Mucosa of descending colon (tissue), 3 donors: ENCODE results near the gene CCDC12. TPM values are rescaled to one million over a fixed set of nuclear protein-coding genes. Genes with fewer than 3 reads are reported as not detected.

ENCODE experiments used
- ATAC-seq: fragments of 200-7000 bp; cut with Tn5 transposase; one replicate; pipeline ENCODE4 v1.9.1; 2020; ENCODE audit warnings: mild to moderate bottlenecking, moderate library complexity
- DNase-seq, 3 donors: peaks; one replicate each; pipeline ENCODE4 v3.0.0-alpha.2; 2020
- H3K36me3 ChIP-seq: fragments of 200-600 bp; one replicate; pipeline ENCODE4 v1.8.0; 2021; ENCODE audit warnings: low read depth, mild to moderate bottlenecking
- H3K4me1 ChIP-seq: fragments of 200-600 bp; one replicate; pipeline ENCODE4 v1.8.0; 2021; ENCODE audit warnings: low read depth, mild to moderate bottlenecking
- H3K4me3 ChIP-seq: fragments of 200-600 bp; one replicate; pipeline ENCODE4 v1.8.0; 2021; ENCODE audit warnings: mild to moderate bottlenecking
- H3K9me3 ChIP-seq: fragments of 200-600 bp; one replicate; pipeline ENCODE4 v1.8.0; 2021; ENCODE audit warnings: mild to moderate bottlenecking
- intact Hi-C, 2 donors: fragments of 100-400 bp; cut with DNase I in 1 of 2; cut with micrococcal nuclease in 1 of 2; formaldehyde crosslinking; loops; one replicate each; pipeline versions ENCODE4 v1.11.0 to v1.11.1; 2022; cut with DNase I, micrococcal nuclease
- total RNA-seq, 3 donors: library from RNA; stranded (reverse); fragmentation: NEBNext Ultra II Directional in 2 of 3; extraction: Animal tissue kit (Norgen Biotek cat#: 25700) in 2 of 3; gene quantifications; one replicate each; pipeline versions ENCODE4 v1.2.1 to v1.2.4, GENCODE V29; 2021 to 2023
- TF ChIP-seq, protein P1 (sequence below): fragments of 200-600 bp; IDR thresholded peaks from one replicate; pipeline ENCODE4 v1.8.0; 2022; ENCODE audit warnings: antibody characterized with exemption, mild to moderate bottlenecking
- donor health status: DM: no; HTN: no; CAD: no; lungs with moderate emphysema.
- donor health status: DM: no; HTN: no; CAD: no.
- donor health status: DM: no; HTN: yes; CAD: no.

CCDC12 gene
- total RNA-seq, 3 donors from 2014 or later: 40.7 to 59.2 (median 45.0) TPM

DNA sequence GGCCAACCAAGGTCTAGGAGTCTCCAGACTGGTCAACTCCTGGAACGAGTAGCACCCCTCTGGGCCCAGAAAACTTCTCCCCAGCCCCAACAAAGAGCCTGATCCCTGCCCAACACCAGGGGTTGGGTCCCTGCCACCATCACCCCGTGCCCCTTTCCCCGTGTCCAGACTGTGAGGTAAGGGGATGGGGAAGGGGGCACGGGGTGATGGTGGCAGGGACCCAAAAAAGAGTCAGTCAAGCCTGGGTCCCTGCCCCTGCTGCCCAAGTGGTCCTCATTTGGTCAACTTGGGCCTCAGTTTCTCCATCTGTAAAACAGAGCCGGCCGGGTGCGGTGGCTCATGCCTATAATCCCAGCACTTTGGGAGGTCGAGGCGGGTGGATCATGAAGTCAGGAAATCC is 1.8 kb upstream of the CCDC12 start:
- Histone ChIP-seq H3K36me3 (no peaks in the 10 kb centered on the region), H3K4me1 (peaks cover 55% of the 10 kb centered on the region), H3K9me3 (no peaks in the 10 kb centered on the region), H3K4me3 (no peak overlapping the region)
- peak in 2 of 3 donors; percentile 39 to 54 for DNase-seq
- intact Hi-C loops: no loop called here
- TF ChIP-seq, protein P1, sequence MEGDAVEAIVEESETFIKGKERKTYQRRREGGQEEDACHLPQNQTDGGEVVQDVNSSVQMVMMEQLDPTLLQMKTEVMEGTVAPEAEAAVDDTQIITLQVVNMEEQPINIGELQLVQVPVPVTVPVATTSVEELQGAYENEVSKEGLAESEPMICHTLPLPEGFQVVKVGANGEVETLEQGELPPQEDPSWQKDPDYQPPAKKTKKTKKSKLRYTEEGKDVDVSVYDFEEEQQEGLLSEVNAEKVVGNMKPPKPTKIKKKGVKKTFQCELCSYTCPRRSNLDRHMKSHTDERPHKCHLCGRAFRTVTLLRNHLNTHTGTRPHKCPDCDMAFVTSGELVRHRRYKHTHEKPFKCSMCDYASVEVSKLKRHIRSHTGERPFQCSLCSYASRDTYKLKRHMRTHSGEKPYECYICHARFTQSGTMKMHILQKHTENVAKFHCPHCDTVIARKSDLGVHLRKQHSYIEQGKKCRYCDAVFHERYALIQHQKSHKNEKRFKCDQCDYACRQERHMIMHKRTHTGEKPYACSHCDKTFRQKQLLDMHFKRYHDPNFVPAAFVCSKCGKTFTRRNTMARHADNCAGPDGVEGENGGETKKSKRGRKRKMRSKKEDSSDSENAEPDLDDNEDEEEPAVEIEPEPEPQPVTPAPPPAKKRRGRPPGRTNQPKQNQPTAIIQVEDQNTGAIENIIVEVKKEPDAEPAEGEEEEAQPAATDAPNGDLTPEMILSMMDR: no peak
- ATAC-seq: no peak

DNA sequence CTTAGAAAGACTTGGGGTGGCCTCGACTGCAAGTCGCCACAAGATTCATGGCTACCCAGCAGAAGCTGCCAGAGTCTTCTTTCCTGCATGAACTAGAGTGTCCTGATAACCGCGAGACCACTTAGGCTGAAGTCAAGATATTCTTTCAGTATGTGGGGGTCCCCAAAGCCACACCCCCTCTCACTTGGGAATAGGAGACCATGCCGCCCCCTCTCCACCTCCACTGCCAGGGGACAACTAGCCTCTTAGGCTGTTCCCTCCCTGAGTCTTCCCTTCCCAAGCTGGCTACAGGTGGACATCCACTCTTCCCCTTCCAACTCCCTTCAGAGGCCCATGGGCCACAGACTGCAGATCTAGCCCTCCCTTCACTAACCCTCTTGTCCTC is 1.3 kb upstream of the CCDC12 start:
- H3K36me3 ChIP-seq: no peaks in the 10 kb centered on the region
- intact Hi-C loops: no loop called here
- TF ChIP-seq, protein P1: no peak
- DNase-seq (peak in 1 of 3 donors; percentile 32), ATAC-seq (no peak)
- H3K9me3 ChIP-seq: no peaks in the 10 kb centered on the region
- H3K4me3 ChIP-seq: no peak overlapping the region
- H3K4me1 ChIP-seq: peaks cover 54% of the 10 kb centered on the region

DNA sequence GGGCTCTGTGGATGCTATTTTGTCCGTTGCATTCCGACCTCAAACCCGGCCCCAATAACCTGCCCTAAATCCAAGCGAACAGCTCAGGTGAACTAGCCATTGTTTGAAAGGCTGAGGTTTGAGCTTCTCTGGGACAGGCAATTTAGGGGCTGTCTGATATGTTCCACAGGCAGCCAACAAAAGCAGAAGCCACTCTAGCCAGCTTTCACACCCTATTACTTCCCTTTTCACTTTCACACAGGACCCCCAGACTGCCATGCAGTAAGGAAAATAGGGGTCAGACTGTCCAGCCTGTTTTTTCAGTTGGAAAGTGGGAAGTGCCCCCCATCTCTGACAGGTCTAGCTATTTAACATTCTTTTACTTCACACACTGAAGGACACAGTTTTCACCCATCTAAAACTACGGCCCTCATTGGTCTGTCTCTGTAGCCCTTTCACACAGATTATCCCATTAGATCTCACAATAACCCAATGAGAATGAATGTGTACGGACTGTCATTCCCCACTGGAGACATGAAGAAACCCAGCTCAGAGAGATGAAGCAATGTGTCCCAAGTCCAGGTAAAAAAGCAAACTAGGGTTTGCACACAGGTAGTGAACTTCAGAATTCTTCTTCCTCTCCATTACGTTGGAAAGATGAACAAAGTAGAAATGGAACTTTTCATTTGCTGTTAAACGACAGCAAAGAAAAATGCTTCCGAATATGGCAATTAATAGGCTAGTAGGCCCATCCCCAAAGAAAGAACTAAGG is 1.9 kb downstream of the CCDC12 start:
- no peak overlapping the region for H3K4me3 ChIP-seq
- TF ChIP-seq, protein P1: no peak
- ATAC-seq: no peak
- intact Hi-C loops: no loop called here
- peaks cover 50% of the 10 kb centered on the region for H3K4me1 ChIP-seq
- DNase-seq: no peak
- no peaks in the 10 kb centered on the region for H3K36me3 ChIP-seq
- H3K9me3 ChIP-seq: no peaks in the 10 kb centered on the region

DNA sequence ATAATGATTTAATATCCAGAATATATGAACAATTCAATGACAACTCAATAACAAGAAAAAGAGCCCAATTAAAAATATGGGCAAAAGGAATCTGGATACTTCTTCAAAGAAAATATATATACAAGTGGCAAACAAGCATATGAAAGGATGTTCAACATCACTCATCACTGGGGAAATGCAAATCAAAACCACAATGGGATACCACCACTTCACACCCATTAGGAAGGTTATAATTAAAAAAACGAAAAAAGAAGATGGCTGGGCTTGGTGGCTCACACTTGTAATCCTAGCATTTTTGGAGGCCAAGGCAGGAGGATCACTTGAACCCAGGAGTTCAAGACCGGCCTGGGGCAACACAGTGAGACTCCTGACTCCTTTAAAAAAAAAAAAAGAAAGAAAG is 4.1 kb downstream of the CCDC12 start:
- ATAC-seq (no peak), DNase-seq (no peak)
- intact Hi-C loops: no loop called here
- H3K4me3 ChIP-seq: no peak overlapping the region
- H3K4me1 ChIP-seq: peaks cover 49% of the 10 kb centered on the region
- no peaks in the 10 kb centered on the region for H3K9me3 ChIP-seq
- TF ChIP-seq, protein P1: no peak
- H3K36me3 ChIP-seq: no peaks in the 10 kb centered on the region

DNA sequence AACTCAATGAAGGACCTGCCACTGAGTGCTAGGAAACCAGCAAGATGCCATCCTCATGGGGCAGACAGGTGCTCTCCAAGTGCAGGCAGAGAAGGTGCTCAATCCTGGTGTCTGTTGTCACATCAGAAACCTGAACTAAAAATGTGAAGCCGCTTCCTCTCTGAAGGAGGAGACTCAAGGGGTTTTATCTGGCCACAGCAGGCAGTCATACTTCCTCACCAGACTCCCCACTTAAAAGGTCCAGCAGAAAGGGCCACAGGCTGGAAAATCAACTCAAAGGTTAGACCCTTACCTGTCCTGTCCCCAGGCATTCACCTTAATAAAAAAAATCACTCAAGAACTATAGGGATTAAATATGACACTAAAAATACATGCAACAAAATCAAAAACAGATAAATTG is 4.8 kb downstream of the CCDC12 start:
- Histone ChIP-seq H3K9me3 (no peaks in the 10 kb centered on the region), H3K36me3 (no peaks in the 10 kb centered on the region), H3K4me1 (peaks cover 45% of the 10 kb centered on the region), H3K4me3 (no peak overlapping the region)
- intact Hi-C loops: no loop called here
- ATAC-seq (no peak), DNase-seq (no peak)
- TF ChIP-seq, protein P1: no peak
